ENCODE data around the gene ACACB. TPM values are rescaled to one million over a fixed set of nuclear protein-coding genes. Genes with fewer than 3 reads are reported as not detected.

ACACB gene
- total RNA-seq, 4 donors from 2014 or later: 402 to 560 (median 525) TPM

GRCh38 chr12:109113661-109114321 lies 2.6 kb upstream of the ACACB start:
- TF ChIP-seq, protein P1, sequence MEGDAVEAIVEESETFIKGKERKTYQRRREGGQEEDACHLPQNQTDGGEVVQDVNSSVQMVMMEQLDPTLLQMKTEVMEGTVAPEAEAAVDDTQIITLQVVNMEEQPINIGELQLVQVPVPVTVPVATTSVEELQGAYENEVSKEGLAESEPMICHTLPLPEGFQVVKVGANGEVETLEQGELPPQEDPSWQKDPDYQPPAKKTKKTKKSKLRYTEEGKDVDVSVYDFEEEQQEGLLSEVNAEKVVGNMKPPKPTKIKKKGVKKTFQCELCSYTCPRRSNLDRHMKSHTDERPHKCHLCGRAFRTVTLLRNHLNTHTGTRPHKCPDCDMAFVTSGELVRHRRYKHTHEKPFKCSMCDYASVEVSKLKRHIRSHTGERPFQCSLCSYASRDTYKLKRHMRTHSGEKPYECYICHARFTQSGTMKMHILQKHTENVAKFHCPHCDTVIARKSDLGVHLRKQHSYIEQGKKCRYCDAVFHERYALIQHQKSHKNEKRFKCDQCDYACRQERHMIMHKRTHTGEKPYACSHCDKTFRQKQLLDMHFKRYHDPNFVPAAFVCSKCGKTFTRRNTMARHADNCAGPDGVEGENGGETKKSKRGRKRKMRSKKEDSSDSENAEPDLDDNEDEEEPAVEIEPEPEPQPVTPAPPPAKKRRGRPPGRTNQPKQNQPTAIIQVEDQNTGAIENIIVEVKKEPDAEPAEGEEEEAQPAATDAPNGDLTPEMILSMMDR (IDR thresholded peaks at IDR 0.05): no peak
- TF ChIP-seq EP300 (IDR thresholded peaks at IDR 0.05) (peak in 1 of 2 donors; percentile 24), POLR2A (IDR thresholded peaks at IDR 0.05) (no peak)
- no peak for DNase-seq (ENCODE audit: low spot score in 2 of 2)
- peaks cover 4 to 77% (median 60%) of the 10 kb centered on the region in 4 donors for H3K4me1 ChIP-seq
- H3K27me3 ChIP-seq: no peaks in the 10 kb centered on the region
- peaks cover 0 to 2% (median 0%) of the 10 kb centered on the region in 3 donors for H3K36me3 ChIP-seq
- H3K27ac ChIP-seq: peak overlapping the region; percentile 77 to 92 (median 89)
- no peak overlapping the region for H3K4me3 ChIP-seq
- no peaks in the 10 kb centered on the region for H3K9me3 ChIP-seq
- WGBS, 2 donors: 66 to 69% methylated on average over 5 of the region's 5 CpGs

- Histone ChIP-seq H3K4me1 (peaks cover 4 to 75% (median 60%) of the 10 kb centered on the region in 4 donors), H3K36me3 (no peaks in the 10 kb centered on the region), H3K4me3 (no peak overlapping the region), H3K9me3 (no peaks in the 10 kb centered on the region), H3K27ac (peak overlapping the region; percentile 77 to 92 (median 89)), H3K27me3 (no peaks in the 10 kb centered on the region)
- TF ChIP-seq, protein P1 (IDR thresholded peaks at IDR 0.05): no peak
- TF ChIP-seq POLR2A (IDR thresholded peaks at IDR 0.05) (no peak), EP300 (IDR thresholded peaks at IDR 0.05) (no peak)
- DNase-seq (ENCODE audit: low spot score in 2 of 2): no peak
- 67 to 70% methylated on average over 2 of the region's 2 CpGs for WGBS, 2 donors
Observed at GRCh38 chr12:109114644-109115043, 1.7 kb upstream of the ACACB start.

DNA sequence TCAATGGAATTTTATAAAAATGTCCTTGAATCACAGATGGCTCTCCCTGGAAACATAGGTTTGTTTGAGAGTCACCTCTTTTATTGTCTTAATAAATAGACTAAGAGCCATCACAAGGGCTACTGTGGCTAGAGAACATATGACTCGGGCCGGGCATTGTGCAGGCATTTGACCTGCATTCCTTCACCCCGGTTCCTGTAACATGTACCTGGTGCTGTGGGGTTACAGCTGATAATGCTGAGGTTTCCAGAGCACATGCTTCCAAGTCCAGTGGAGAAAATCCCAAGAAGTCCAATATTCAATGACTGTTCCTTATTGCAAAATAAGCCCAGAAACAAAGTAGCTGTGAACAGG lies 1.0 kb upstream of the ACACB start:
- TF ChIP-seq POLR2A (IDR thresholded peaks at IDR 0.05) (no peak), EP300 (IDR thresholded peaks at IDR 0.05) (no peak)
- TF ChIP-seq, protein P1 (IDR thresholded peaks at IDR 0.05): no peak
- peak overlapping the region in 2 of 4 donors; percentile 2 to 5 for H3K4me3 ChIP-seq
- DNase-seq (ENCODE audit: low spot score in 2 of 2): no peak
- no peaks in the 10 kb centered on the region for H3K27me3 ChIP-seq
- peaks cover 4 to 68% (median 54%) of the 10 kb centered on the region in 4 donors for H3K4me1 ChIP-seq
- 42 to 44% methylated on average over 3 of the region's 3 CpGs for WGBS, 2 donors
- H3K27ac ChIP-seq: peak overlapping the region; percentile 77 to 92 (median 89)
- H3K36me3 ChIP-seq: no peaks in the 10 kb centered on the region
- no peaks in the 10 kb centered on the region for H3K9me3 ChIP-seq

DNA sequence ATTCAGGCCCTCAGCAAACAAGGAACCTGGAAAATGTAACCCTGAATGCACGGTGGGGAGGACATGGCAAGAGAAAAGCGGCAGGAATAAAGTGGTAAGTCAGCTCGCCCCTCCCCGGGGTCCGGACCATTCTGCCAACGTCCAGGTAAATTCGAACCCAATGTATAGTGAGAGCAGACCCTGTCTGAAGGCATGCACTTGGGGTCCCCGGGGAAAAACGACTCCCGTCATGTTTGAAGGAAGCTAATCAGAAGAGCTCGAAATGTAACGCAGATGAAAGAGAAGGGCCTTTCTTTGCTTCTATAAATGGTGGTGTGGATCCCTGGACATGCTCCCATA lies 193 bp downstream of the ACACB start:
- no peaks in the 10 kb centered on the region for H3K27me3 ChIP-seq
- TF ChIP-seq EP300 (IDR thresholded peaks at IDR 0.05) (no peak), POLR2A (IDR thresholded peaks at IDR 0.05) (no peak)
- TF ChIP-seq, protein P1 (IDR thresholded peaks at IDR 0.05): no peak
- 69 to 70% methylated on average over 12 of the region's 12 CpGs for WGBS, 2 donors
- DNase-seq (ENCODE audit: low spot score in 2 of 2): no peak
- H3K36me3 ChIP-seq: no peaks in the 10 kb centered on the region
- no peaks in the 10 kb centered on the region for H3K9me3 ChIP-seq
- peak overlapping the region; percentile 77 to 92 (median 89) for H3K27ac ChIP-seq
- no peak overlapping the region for H3K4me3 ChIP-seq
- H3K4me1 ChIP-seq: peaks cover 4 to 63% (median 50%) of the 10 kb centered on the region in 4 donors

DNA sequence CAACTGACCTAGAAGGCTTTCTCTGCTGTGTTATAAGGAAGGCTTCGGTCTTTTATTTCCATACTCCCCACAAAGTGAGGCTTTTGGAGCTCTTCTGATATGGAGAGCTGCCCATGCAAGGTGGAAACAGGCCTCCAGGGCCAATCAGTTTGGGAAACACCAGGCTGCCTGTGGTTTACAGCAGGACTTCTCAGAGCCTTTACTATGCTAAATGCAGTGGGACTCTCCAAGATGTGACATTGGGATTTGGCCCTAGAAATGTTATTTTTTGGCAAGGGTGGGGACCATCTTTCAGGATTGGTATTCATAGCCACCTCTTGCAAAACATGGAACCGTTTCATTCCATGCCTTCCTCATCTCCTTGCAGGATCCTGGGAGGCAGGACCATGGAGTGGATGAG lies 3.7 kb downstream of the ACACB start:
- Histone ChIP-seq H3K9me3 (no peaks in the 10 kb centered on the region), H3K4me1 (peaks cover 4 to 32% (median 22%) of the 10 kb centered on the region in 4 donors), H3K27me3 (no peaks in the 10 kb centered on the region), H3K4me3 (no peak overlapping the region), H3K27ac (peak overlapping the region in 3 of 4 donors; percentile 28 to 92 (median 32)), H3K36me3 (no peaks in the 10 kb centered on the region)
- 87 to 93% methylated on average over 2 of the region's 2 CpGs for WGBS, 2 donors
- no peak for DNase-seq (ENCODE audit: low spot score in 2 of 2)
- TF ChIP-seq, protein P1 (IDR thresholded peaks at IDR 0.05): no peak
- no peak for TF ChIP-seq POLR2A (IDR thresholded peaks at IDR 0.05)

All from tibial nerve (tissue), 4 donors.